ENCODE results near the gene TBC1D5.

Gene TBC1D5

DNA sequence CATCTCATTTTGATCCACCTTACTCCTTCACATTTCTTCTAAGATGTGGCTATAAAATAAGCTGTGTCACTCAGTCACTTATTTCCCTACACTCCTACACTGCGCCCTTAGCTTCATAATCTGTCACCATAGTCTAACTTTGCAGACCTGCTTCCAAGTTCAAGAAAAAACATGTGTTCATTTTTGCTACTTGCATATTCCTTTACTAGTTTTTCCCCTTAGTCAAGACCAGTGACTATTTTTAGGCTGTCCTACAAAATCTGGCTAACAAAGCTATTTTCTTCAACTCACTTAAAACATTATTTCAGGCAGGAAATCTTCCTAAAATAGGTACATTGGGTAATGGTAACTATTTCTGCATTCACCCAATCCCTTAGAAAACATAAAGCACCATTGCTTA lies 272.5 kb downstream of the TBC1D5 start:
- DNase-seq (ENCODE audit: low spot score) = no peak

- no peak for DNase-seq (ENCODE audit: low spot score)
Observed at GRCh38 chr3:17469520-17469919, 272.9 kb downstream of the TBC1D5 start.

DNA sequence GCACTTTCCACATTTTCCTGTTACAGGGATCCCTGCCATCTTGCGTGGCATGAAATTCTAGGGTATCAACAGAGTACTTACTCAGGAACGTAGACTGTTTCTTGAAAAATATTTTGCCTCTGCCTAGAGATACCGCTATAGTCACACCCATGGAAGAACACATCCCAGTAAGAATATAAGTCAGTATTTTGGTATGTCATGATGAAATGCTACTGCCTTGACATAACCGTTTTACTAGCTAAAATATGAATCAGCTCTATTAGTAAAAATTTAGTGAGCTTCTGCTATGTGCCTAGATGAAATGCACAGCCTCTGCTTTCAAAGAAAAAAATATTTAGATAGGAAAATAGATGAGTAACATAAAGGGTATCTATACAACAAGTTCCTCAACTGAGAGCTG lies 276.4 kb downstream of the TBC1D5 start:
- DNase-seq (ENCODE audit: low spot score) = no peak

DNA sequence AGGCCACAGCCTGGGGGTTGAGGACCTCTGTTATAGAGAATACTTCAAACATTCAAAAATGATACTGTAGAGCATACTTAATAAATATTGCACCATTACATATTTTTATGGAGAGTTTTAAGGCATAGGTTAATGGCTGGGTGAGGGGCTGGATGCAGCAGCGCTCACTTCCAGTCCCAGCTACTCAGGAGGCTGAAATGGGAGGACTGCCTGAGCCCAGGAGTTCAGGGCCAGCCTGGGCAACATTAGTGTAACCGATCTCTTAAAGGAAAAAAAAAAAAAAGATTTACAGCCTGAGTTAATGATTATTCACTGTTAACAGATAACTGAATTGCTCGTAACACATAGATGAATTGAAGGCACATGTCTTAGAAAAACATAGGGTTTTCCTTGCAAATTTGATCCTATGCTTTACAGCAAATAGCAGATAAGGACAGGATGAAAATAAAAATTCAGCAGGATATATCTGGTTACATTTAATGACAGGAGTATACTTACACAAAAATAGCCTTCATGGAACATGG lies 282.9 kb downstream of the TBC1D5 start:
- DNase-seq (ENCODE audit: low spot score) = no peak

GRCh38 chr3:17456650-17457049 lies 285.8 kb downstream of the TBC1D5 start:
- DNase-seq (ENCODE audit: low spot score) = no peak

DNA sequence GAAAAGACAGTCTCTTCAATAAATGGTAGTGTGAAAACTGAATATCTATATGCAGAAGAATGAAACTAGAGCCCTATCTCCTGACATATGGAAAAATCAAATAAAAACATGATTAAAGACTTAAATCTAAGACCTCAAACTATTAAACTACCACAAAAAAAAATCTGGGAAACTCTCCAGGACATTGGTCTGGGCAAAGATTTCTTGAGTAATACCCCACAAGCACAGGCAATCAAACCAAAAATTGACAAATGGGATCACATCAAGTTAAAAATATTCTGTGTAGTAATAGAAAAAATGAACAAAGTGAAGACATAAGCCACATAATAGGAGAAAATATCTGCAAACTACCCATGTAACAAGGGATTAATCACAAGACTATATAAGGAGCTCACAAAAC lies 286.4 kb downstream of the TBC1D5 start:
- DNase-seq (ENCODE audit: low spot score) = no peak

DNA sequence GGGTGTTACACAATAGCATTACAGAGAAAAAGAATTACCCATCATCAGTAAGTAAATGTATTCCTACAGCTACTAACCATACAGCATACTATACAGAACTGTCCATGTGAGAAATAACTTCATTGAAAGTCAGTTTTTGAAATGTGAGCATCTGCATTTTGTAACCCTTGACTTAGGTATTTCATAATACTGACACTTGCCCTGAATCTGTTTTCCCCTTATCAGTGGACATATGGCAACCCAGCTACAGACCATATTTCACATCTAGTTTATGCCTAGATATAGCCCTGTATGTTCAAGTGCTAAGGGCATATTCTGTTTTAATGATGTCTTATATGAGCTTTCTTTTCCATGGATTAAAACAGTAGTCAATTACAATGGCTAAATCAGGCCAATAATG lies 297.6 kb downstream of the TBC1D5 start:
- no peak for DNase-seq (ENCODE audit: low spot score)

DNA sequence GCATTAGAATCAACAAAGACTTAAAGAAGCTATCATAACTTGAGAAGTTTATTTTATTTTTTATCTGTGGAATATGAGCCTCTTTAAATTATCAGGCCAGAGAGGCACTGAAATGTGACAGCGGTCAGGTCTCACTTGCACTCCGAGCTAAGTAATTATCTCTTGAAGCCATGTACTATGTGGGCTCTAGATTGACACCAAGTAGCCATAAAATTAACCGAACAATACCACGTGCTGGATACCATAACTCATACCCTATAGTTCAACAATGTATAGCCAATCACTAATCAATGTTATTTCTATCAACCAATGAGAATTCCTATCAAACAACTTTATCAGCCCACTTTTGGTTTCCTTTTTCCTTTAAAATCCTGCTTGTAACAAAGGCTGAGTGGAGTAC lies 299.3 kb downstream of the TBC1D5 start:
- no peak for DNase-seq (ENCODE audit: low spot score)

- no peak for DNase-seq (ENCODE audit: low spot score)
Observed at GRCh38 chr3:17442332-17443049, 299.9 kb downstream of the TBC1D5 start.

DNA sequence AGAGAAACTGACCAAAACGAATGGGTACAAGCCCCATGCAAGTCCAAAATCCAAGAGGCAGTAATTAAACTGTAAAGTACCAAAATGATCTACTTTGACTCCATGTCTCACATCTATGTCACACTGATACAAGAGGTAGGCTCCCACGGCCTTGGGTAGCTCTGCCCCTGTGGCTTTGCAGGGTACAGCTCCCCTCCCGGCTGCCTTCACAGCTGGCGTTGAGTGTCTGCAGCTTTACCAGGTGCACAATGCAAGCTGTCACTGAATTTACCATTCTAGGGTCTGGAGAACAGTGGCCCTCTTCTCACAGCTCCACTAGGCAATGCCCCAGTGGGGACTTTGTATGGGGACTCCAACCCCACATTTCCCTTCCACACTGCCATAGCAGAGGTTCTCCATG lies 308.6 kb downstream of the TBC1D5 start:
- no peak for DNase-seq (ENCODE audit: low spot score)

GRCh38 chr3:17432236-17432635 lies 310.2 kb downstream of the TBC1D5 start:
- DNase-seq (ENCODE audit: low spot score) = no peak

GRCh38 chr3:17431484-17432045 lies 310.9 kb downstream of the TBC1D5 start:
- DNase-seq (ENCODE audit: low spot score) = no peak

DNA sequence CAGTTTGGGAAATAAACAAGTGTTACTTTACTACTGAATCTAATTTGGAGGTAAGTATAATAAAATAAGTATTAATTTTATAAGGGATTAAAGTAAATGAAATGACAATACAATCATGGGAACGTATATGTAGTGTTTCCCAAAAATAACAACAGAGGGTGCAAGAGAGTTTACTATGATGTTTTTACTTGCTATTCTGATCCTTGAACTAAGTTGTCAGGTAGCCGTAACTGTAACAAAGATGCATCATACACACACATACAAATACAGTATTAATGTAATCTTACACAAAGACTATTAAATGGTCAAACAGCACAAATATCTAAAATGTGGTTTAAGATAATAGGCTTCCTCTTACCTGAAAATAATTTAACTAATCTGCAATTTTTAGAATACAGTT lies 311.4 kb downstream of the TBC1D5 start:
- DNase-seq (ENCODE audit: low spot score) = no peak

DNA sequence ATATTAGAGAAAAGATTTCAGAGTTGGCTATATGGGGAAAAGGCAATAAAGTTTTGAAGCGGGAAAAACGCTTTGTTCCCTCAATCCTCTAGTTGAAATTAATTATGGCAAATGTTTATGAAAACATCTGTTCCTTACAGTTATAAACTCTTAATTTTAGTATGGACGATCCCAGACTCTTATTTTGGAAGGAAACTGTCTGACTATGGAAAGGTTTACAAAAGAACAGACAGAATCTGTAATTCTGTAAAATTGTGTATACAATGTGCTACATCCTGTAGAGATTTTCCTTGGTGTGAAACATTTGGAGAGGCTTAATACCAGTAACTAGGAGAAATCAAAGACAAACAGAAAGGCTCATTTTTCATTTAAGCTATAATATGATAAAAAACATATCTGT lies 311.8 kb downstream of the TBC1D5 start:
- no peak for DNase-seq (ENCODE audit: low spot score)

GRCh38 chr3:17423786-17424536 lies 318.5 kb downstream of the TBC1D5 start:
- no peak for DNase-seq (ENCODE audit: low spot score)

GRCh38 chr3:17422636-17423035 lies 319.8 kb downstream of the TBC1D5 start:
- DNase-seq (ENCODE audit: low spot score) = no peak

- no peak for DNase-seq (ENCODE audit: low spot score)
Observed at GRCh38 chr3:17420668-17421067, 321.8 kb downstream of the TBC1D5 start.

- DNase-seq (ENCODE audit: low spot score) = peak; percentile 59
Observed at GRCh38 chr3:17412950-17413530, 329.4 kb downstream of the TBC1D5 start.

DNA sequence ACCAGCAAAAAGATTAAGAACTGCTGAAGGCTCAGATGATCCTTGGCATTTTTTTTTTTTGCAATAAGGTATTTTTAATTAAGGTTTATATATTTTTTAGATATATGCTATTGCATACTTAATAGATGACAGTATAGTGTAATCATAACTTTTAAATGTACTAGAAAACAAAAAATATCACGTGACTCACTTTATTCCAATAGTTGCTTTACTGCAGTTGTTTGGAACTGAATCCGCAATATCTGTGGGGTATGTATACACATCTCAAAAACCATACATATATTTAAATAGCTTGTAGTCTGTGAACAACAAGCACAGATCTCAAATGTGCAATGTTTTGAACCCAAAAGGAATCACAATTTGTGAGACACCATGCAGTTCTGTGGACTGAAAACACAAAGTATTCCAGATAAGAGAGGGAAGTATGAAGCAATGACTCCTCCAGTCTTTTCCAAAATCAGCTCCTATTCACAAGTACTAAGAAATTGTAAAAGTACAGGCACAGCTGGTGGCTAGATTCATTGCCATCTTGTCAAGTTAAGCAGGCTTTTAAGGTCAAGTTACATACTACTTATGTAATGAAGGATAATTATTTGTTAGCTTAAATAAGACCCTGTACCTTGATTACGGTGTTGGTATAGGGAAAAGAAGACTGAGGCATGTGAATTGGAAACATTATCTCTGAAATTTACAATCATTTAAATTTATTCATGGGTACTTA lies 331.1 kb downstream of the TBC1D5 start:
- no peak for DNase-seq (ENCODE audit: low spot score)

GRCh38 chr3:17407576-17407975 lies 334.9 kb downstream of the TBC1D5 start:
- DNase-seq (ENCODE audit: low spot score) = no peak

- no peak for DNase-seq (ENCODE audit: low spot score)
Observed at GRCh38 chr3:17404548-17404947, 337.9 kb downstream of the TBC1D5 start.

DNA sequence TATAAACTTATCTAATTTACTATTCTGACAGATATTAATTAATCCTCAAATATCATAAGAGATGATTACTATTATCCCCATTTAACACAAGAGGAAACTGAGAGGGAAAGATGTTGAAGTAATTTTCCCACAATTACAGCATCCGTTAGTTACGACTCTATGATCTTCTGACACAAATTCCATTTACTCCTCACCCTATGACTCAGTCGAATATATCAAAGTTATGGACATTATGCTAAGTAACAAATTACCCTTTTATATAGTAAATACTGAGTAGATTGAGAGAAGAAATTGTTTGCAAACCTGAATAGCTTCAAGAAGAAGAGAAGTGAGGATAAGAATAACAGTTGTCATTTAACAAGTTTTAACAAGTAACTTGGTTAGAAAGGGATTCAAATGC lies 340.0 kb downstream of the TBC1D5 start:
- no peak for DNase-seq (ENCODE audit: low spot score)
